GM19099 (cell line): ENCODE data around the gene DOCK6.

Experiments
- POLR2A ChIP-seq: IDR thresholded peaks from 3 replicates; pipeline ENCODE4 v1.6.1; 2011; ENCODE audit warnings: low read depth; ENCODE audit not compliant: insufficient read length; ENCODE audit errors: extremely low read depth

The DOCK6 gene

DNA sequence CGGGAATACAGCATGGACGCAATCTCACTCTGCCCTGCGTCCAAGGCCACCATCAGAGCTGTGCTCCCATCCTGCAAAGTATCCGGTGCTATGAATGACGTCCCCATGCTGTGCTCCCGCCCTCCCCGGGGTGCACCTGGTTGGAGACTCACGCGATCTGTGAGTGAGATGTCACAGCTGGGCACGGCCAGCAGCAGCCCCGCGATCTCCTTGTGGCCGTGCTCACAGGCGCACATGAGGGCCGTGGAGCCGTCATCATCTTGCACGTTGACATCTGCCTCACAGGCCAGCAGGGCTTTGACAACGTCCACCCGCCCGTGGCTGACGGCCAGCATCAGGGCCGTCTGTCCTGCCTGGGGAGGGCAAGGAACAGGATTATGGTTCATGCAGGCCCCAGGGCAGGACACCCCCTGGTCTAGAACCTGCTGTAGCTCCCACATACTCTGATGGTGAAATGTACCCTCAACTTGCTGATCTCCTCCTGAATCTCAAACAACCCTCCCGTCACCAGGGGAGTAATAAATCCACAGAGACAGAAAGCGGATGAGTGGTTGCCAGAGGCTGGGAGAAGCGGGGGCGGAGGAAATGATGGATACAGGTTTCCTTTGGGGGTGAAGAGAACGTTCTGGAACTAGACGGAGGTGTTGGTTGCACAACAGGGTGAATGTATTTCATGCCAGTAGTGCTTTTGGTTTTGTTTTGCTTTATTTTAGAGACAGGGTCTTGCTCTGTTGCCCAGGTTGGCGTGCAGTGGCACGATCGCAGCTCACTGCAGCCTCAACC, 92.2 kb downstream of the DOCK6 start:
- TF ChIP-seq POLR2A, result no peak

DNA sequence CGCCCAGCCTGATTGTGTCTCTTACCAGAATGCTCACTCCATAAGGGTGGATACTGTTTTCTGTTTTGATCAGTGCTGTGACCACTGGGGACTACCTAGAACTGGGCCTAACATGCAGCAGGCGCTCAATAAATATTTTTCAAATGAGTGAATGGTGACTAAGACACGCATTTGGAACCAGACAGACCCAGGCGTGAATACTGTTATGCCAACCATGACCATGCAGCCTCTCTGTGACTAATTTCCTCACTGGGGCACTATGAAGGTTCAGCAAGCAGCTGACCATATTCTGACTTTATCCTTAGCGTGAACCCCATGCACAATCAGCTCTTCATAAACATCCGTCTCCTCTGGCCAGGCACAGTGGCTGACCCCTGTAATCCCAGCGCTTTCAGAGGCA, 93.8 kb downstream of the DOCK6 start:
- TF ChIP-seq POLR2A, result no peak

DNA sequence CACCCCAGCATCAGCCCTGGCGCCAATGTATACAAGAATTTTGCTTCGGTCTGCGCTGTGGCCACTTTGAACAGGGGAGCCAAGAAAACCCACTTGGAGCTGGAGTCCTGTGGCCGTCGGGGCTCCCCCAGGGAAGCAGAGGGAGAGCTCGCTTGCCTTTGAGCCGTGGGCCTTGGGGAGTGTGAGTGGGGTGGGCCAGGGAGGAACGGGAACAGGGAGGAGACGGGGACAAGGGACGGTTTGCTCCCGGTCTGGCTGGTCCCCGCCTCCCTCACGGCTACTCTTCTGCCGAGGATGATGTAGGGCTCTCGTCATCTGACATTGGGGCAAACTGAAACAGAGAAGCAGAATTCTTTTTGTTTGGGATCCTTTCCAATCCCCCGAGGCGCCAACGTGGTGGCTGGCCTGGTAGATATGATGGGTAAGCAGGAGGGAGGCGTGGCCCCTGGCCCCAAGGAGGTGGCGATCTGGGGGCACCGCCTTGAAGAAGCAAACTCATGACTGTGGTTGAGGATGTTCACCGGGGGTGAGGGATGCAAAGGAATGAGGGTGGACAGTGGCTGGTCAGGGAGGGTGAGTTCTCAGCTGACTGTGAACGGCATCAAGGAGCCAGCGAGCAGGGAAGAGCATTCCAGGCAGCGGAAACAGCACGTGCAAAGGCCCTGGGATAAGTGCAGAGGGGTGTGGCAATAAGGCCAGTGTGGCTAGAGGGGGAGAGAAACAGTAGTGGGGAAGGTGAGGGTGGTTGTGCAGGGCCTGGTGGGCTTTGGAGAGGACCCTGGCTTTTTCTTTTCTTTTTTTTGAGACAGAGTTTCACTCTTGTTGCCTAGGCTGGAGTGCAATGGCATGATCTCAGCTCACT, 95.8 kb downstream of the DOCK6 start:
- no peak for TF ChIP-seq POLR2A

DNA sequence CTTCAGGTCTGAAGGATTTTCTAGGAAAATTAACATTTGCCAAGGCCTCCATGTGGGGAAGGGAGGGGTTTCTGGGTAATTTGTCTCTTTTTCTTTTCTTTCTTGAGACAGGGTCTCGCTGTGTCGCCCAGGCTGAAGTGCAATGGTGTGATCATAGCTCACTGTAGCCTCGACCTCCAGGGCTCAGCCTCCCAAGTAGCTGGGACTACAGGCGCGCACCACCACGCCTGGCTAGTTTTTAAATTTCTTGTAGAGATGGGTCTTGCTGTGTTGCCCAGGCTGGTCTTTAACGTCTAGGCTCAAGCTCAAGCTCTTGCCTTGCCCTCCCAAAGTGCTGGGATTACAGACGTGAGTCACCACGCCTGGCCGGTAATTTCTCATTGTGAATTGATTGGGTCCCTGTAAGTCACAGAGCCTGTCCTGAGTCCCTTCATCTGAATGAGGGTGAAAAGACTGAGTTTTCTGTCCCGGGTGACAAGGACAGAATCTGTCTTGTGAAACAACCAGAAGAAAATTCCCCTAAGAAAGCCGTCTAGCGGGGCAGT, 96.8 kb downstream of the DOCK6 start:
- no peak for TF ChIP-seq POLR2A

DNA sequence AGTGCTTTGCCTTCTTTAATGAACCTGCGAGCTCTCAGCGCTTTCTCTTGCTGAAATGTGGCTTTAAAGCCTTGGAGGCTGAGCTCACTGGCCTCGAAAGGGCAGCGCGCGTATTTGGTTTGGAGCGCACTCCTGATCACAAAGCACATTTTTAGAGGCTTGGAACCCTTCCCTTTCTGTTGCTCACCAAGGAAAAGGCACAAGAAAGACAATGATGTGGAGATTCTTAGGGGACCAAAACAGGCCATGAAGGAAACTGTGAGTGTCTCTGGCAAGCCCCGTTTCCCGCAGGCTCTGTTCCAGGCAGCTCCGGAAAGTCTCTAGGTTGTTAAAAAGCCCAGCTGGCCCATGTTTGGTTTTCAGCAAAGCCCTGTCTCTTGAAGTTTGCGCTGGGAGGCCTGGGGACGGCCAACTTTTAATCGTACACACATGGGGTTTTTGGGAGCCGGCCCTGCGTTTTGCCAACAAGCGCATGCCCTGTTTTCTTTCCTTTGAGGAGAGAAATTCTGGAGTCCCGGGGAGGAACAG, 97.4 kb downstream of the DOCK6 start:
- TF ChIP-seq POLR2A, result no peak

DNA sequence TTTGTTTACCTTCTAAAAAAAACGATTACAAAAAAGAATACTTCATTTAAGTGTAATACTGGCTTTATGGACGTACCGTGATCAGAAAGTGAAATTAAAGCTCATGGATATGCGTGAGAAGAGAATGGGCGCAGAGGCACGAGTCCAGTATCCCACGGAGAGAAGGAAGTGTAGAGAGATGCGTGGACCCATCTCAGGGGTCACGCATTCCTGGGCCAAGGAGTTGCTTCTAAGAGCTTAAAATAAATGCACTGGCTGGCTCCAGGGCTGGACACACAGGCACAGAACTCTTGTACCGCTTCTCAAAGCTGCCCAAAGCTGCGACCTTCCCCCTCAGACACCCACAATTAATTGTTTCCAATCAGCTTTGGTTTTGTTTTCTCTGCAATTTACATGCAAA, 98.0 kb downstream of the DOCK6 start:
- no peak for TF ChIP-seq POLR2A

DNA sequence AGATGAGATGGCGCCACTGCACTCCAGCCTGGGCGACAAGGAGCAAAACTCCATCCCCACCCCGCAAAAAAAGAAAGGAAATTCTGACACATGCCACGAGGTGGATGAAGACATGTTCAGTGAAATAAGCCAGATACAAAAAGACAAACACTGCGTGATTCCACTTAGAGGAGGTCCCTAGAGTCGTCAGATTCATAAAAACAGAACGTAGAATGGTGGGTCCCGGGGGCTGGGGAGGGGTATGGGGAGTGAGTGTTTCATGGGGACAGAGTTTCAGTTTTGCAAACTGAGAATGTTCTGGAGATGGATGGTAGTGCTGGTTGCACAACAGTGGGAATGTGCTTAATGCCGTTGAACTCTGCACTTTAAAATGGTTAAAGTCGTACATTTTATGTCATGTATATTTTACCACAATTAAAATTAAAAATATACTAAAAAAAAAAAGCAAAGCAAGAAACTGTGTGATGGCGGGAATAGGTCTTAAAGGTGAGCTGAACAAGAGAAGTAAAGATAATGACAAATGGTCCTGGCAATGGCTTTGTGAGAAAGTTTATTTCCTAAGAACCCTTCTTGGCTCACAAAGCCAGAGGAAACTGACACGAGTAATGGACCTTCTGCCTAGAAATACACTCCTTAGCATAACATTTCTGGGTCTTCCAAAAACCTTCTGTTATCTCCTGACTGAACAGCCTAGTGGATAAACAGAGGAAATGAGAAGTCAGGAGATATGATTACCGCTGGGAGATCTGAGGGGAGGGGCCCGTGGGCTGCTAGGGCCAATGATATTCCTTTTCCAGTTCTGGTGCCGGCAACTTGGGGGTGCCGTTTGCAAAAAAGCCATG, 102.5 kb downstream of the DOCK6 start:
- no peak for TF ChIP-seq POLR2A

DNA sequence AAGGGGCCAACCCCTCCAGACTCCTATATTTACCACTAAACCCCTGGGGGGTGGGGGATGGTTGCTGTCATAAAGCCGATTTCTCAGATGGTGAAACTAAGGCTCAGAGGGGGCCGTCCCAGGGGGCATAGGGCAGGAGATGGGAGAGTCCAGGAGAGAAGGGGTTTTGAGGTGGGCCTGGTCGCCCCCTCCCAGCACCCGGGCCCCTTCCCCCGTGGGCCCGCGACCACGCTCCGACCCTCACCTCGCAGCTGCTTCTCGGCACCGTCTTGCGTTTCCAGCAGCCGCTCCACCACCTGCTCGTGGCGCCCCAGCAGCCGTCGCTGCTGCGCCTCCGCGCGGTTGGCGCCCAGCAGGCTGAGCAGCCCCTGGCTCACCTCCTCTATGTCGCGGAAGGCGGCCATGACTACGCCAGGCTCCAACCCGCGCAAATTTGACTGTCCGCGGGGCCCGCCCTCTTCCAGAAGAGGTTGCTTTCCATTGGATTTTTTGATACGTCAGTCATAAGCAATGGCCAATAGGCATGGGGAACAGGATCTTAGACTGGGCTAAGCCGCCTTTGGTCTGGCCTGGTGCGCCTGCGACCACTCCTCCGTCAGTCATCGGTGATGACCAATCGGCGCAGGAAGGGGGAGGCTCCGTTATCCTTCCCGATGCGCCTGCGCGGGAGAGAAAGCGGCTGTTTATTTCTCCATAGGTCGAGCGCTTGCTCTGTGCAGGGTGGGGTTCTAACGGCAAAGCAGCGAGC, 106.8 kb downstream of the DOCK6 start, which contains the start of gene SPC24:
Gene SPC24 (minus strand): TSS at position 410 of the 748 bp plus-strand sequence. CDS start 6 bp downstream, at position 404.
- peak; percentile 87 for TF ChIP-seq POLR2A

DNA sequence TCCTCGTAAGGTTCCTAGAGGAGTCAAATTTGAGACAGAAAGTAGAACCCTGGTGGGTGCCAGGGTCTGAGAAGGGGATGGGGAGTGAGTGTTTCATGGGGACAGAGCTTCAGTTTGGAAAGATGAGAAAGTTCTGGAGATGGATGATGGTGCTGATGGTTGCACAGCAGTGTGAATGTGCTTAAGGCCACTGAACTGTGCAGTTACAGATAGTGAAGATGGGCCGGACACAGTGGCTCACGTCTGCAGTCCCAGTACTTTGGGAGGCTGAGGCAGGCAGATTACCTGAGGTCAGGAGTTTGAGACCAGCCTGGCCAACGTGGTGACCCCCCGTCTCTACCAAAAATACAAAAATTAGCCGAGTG, 107.7 kb downstream of the DOCK6 start:
- no peak for TF ChIP-seq POLR2A

DNA sequence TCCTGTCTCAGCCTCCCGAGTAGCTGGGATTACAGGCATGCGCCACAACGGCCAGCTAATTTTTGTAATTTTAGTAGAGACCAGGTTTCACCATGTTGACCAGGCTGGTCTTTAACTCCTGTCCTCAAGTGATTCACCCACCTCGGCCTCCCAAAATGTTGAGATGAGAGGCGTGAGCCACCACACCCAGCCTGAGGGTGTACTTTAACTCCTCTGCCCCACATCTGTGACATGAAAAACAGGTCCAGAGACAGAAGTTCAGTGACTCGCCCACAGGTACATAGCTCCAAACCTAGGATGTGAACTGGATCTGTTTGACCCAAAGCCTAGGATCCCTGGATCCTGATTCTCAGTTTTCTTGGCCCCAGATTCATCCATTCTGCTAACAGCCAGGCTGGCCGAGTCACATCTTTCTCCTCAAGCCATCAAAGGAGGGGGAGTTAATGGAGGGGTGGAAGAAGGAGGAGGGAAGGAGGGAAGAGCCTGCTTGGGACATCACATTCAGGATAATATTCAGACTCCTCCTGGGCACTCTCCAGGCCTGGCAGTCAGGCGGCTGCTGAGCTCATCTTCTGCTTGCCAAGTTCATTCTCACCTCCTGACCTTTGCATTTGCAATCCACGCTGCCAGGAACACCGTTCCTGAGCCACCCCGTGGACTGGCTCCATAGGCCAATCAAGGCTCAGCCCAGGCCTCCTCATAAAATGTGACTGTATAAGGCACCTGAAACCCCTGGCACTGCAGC, 109.8 kb downstream of the DOCK6 start:
- no peak for TF ChIP-seq POLR2A

DNA sequence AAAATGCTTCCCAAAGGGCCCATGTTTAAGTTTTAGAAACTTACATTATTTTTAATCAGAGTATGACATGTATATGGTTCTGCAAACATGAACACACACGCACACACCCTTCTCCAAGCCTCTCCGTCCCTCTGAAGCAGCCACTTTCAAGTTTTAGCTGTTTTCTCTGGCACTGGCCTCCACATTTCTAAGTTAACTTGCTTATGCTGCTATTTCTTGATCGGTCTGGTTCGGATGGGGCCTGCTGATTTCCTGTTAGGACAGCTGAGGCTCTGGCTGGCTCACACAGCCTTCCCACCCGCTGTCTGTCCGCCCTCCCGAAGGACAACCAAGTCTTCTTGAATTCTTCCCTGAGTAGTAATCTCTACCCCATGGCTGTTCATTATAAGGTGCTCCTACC, 111.1 kb downstream of the DOCK6 start:
- no peak for TF ChIP-seq POLR2A
